GM12878 (cell line): ENCODE results near the gene C3. TPM values are rescaled to one million over a fixed set of nuclear protein-coding genes. Genes with fewer than 3 reads are reported as not detected.

Source experiments
- ATAC-seq: fragments of 200-7000 bp; cut with Tn5 transposase; 3 replicates; pipeline ENCODE4 v1.9.1; 2020; ENCODE audit warnings: mild to moderate bottlenecking, moderate library complexity
- BruUV-seq: library from RNA; stranded (reverse); fragments of 400-500 nt; replicated peaks from 2 replicates; lab custom pipeline; 2021; lab: Mats Ljungman, UMichigan
- CTCF ChIA-PET: fragments of 300-600 bp; sonication (Branson Sonifier 250); formaldehyde crosslinking; extraction: SDS; loops from one replicate; lab custom pipeline; 2021; ENCODE audit warnings: inconsistent platforms; lab: Yijun Ruan, JAX
- POLR2A ChIA-PET: fragments of 350-600 bp; formaldehyde crosslinking; extraction: SDS; loops from one replicate; lab custom pipeline; 2021; ENCODE audit warnings: inconsistent platforms; lab: Charles Lee
- RAD21 ChIA-PET: fragments of 300-600 bp; sonication (Branson Sonifier 250); formaldehyde crosslinking; loops from one replicate; lab custom pipeline; 2023; ENCODE audit warnings: antibody characterized with exemption; ENCODE audit not compliant: unreplicated experiment; lab: Charles Lee
- SMC1A ChIA-PET: fragments of 300-600 bp; sonication (Branson Sonifier 250); formaldehyde crosslinking; loops from one replicate; lab custom pipeline; 2023; ENCODE audit not compliant: unreplicated experiment, uncharacterized antibody; lab: Charles Lee
- DNase-seq: peaks from one replicate; pipeline ENCODE4 v3.0.0-alpha.2; 2011; ENCODE audit warnings: low read depth, low spot score
- FAIRE-seq: peaks from 3 replicates; lab custom pipeline; 2011; peaks lifted over from hg19 to GRCh38; lab: Jason Lieb, UNC
- H2AFZ ChIP-seq: 2 replicates; pipeline ENCODE4 v1.6.0; 2011; ENCODE audit warnings: low read depth, low read length, control low read depth; ENCODE audit not compliant: control insufficient read depth
- H3K27ac ChIP-seq: 2 replicates; pipeline ENCODE4 v1.5.1; 2011; ENCODE audit warnings: control low read depth; ENCODE audit not compliant: control insufficient read depth, insufficient read depth
- H3K27me3 ChIP-seq, 2 experiments: replicated peaks in 1 of 2; 2 replicates each; pipeline versions ENCODE4 v1.6.0 to v1.6.1; 2011; ENCODE audit warnings: low read length in 1 of 2; ENCODE audit not compliant: control insufficient read depth in 2 of 2, insufficient read depth in 2 of 2
- H3K36me3 ChIP-seq, 2 experiments: 2 replicates each; pipeline ENCODE4 v1.5.1; 2011; ENCODE audit warnings: low read length in 1 of 2; ENCODE audit not compliant: control insufficient read depth in 2 of 2, insufficient read depth in 2 of 2
- H3K4me1 ChIP-seq: 2 replicates; pipeline ENCODE4 v1.6.1; 2011; ENCODE audit warnings: mild to moderate bottlenecking, low read length, moderate library complexity, mixed read lengths; ENCODE audit not compliant: control insufficient read depth, insufficient read depth
- H3K4me2 ChIP-seq: 2 replicates; pipeline ENCODE4 v1.6.0; 2011; ENCODE audit warnings: control low read depth; ENCODE audit not compliant: control insufficient read depth, insufficient read depth
- H3K4me3 ChIP-seq: fragments of 200-600 bp; sonication (generic); 2 replicates; pipeline ENCODE4 v1.5.1; 2016
- H3K79me2 ChIP-seq: 2 replicates; pipeline ENCODE4 v1.6.0; 2011; ENCODE audit warnings: low read length; ENCODE audit not compliant: control insufficient read depth, insufficient read depth
- H3K9ac ChIP-seq: 2 replicates; pipeline ENCODE4 v1.8.0; 2011; ENCODE audit warnings: low read length, control low read depth, mixed read lengths; ENCODE audit not compliant: control insufficient read depth, insufficient read depth
- H3K9me3 ChIP-seq: replicated peaks from 3 replicates; pipeline ENCODE4 v1.5.1; 2011; ENCODE audit warnings: mild to moderate bottlenecking, low read length; ENCODE audit not compliant: control insufficient read depth, insufficient read depth
- H4K20me1 ChIP-seq: 2 replicates; pipeline ENCODE4 v1.6.0; 2011; ENCODE audit not compliant: control insufficient read depth, insufficient read depth
- BRCA1 ChIP-seq: IDR thresholded peaks from 2 replicates; pipeline ENCODE4 v1.6.1; 2011; ENCODE audit warnings: low read depth, low read length, improper control_type of control experiment
- CHD4 ChIP-seq: fragments of 200-600 bp; sonication (generic); IDR thresholded peaks from 2 replicates; pipeline ENCODE4 v1.6.1; 2016; ENCODE audit warnings: mild to moderate bottlenecking
- ETV6 ChIP-seq, 2 experiments: fragments of 450-650 bp in 1 of 2; IDR thresholded peaks in 1 of 2; conservative IDR thresholded peaks in 1 of 2; 2 replicates each; pipeline ENCODE4 v1.6.1; 2014; ENCODE audit warnings: antibody characterized with exemption in 1 of 2, borderline replicate concordance in 1 of 2, low read depth in 1 of 2, mild to moderate bottlenecking in 1 of 2, moderate library complexity in 1 of 2
- FOS ChIP-seq: IDR thresholded peaks from 3 replicates; pipeline ENCODE4 v1.6.1; 2011; ENCODE audit warnings: borderline replicate concordance; ENCODE audit not compliant: insufficient read length; ENCODE audit errors: extremely low read depth
- KAT2A ChIP-seq: conservative IDR thresholded peaks from 2 replicates; pipeline ENCODE4 v1.6.1; 2011; ENCODE audit warnings: low read depth, low read length; ENCODE audit not compliant: control insufficient read depth
- MTA2 ChIP-seq: fragments of 450-650 bp; IDR thresholded peaks from 2 replicates; pipeline ENCODE4 v1.6.1; 2016; ENCODE audit warnings: low read depth, mild to moderate bottlenecking, moderate library complexity
- NFYB ChIP-seq: IDR thresholded peaks from 2 replicates; pipeline ENCODE4 v1.6.1; 2011; ENCODE audit warnings: low read depth, mild to moderate bottlenecking, low read length, improper control_type of control experiment, moderate library complexity; ENCODE audit not compliant: insufficient read depth
- SRF ChIP-seq, 2 experiments: IDR thresholded peaks; 2 replicates each; pipeline ENCODE4 v1.6.1; 2011; ENCODE audit warnings: low read depth in 2 of 2, low read length in 2 of 2, mild to moderate bottlenecking in 1 of 2, moderate library complexity in 1 of 2
- WGBS: methylation state at CpG from one replicate; pipeline ENCODE4 v1.1.6; 2016; ENCODE audit warnings: low lambda C conversion rate; ENCODE audit not compliant: insufficient replicate concordance, insufficient coverage; ENCODE audit errors: missing lambda C conversion rate; 5-methylcytosine and 5-hydroxymethylcytosine counted together
- in situ Hi-C: fragments of 300-500 bp; cut with MboI; formaldehyde crosslinking; loops from 9 replicates; pipeline ENCODE4 v1.14.3; 2018; ENCODE audit warnings: mixed read lengths
- intact Hi-C: fragments of 100-400 bp; cut with micrococcal nuclease; formaldehyde crosslinking; loops from one replicate; pipeline ENCODE4 v1.14.2; 2022; ENCODE audit not compliant: unreplicated experiment
- polyA plus RNA-seq, 11 experiments: library from polyadenylated mRNA; depleted of rRNA in 4 of 11; unstranded in 6 of 11; stranded (reverse) in 5 of 11; fragments of >200 nt; fragmentation: Nextera tagmentation in 4 of 11; fragmentation: Illumina TruSeq in 1 of 11; extraction: Ambion mirVana in 4 of 11; extraction: Trizol in 1 of 11; gene quantifications; 1 replicate in 1 of 11; 2 replicates in 10 of 11; pipeline versions ENCODE4 v1.2.1 to v1.2.3, GENCODE V29; 2011 to 2016; ENCODE audit warnings: inconsistent platforms in 2 of 11, missing spikeins in 2 of 11, low read depth in 1 of 11
- total RNA-seq, 4 experiments: library from RNA; depleted of rRNA in 3 of 4; stranded (reverse); fragments of >200 nt in 3 of 4; fragmentation: Illumina TruSeq in 1 of 4; extraction: Trizol in 1 of 4; gene quantifications; 2 replicates each; pipeline versions ENCODE4 v1.2.1 to v1.2.3, GENCODE V29; 2013 to 2021
- TF ChIP-seq, protein P1 (sequence below): fragments of 450-650 bp; IDR thresholded peaks from 2 replicates; pipeline ENCODE4 v1.6.1; 2016; ENCODE audit warnings: mild to moderate bottlenecking, moderate library complexity, borderline replicate concordance
- TF ChIP-seq, protein P2 (sequence below): fragments of 450-650 bp; formaldehyde crosslinking; IDR thresholded peaks from 2 replicates; pipeline ENCODE4 v1.5.0; 2022; ENCODE audit warnings: mild to moderate bottlenecking, missing genetic modification characterization
- TF ChIP-seq, protein P3 (sequence below): IDR thresholded peaks from 2 replicates; pipeline ENCODE4 v1.6.1; 2011; ENCODE audit warnings: borderline replicate concordance, low read depth, mild to moderate bottlenecking, moderate library complexity, low read length; ENCODE audit not compliant: insufficient read depth, poor library complexity, severe bottlenecking

C3 gene
- total and polyA plus RNA-seq, 10 of the 15 experiments (the other 5 are each of a cell fraction or from before 2014, with no cell fraction given) = 0.20 to 6.7 (median 0.72) TPM

DNA sequence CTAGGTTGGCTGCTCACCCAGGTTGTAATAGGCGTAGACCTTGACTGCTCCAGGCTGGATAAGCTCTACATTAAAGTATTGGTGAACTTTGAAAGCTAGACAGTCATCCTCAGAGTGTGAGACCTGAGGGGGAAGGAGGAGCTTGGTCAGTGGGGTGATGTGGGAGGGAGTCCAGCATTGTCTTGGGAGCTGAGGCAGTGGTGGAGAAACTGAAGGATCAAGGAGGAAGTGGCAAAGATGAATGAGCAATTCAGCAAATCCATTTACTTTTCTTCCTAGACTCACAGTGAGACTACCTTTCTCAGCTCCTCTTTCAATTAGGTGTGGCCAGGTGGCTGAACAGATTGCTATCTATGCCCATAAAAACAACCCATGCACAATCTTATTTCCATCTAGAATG lies 40.3 kb downstream of the C3 start (continued):
- TF ChIP-seq, protein P1, sequence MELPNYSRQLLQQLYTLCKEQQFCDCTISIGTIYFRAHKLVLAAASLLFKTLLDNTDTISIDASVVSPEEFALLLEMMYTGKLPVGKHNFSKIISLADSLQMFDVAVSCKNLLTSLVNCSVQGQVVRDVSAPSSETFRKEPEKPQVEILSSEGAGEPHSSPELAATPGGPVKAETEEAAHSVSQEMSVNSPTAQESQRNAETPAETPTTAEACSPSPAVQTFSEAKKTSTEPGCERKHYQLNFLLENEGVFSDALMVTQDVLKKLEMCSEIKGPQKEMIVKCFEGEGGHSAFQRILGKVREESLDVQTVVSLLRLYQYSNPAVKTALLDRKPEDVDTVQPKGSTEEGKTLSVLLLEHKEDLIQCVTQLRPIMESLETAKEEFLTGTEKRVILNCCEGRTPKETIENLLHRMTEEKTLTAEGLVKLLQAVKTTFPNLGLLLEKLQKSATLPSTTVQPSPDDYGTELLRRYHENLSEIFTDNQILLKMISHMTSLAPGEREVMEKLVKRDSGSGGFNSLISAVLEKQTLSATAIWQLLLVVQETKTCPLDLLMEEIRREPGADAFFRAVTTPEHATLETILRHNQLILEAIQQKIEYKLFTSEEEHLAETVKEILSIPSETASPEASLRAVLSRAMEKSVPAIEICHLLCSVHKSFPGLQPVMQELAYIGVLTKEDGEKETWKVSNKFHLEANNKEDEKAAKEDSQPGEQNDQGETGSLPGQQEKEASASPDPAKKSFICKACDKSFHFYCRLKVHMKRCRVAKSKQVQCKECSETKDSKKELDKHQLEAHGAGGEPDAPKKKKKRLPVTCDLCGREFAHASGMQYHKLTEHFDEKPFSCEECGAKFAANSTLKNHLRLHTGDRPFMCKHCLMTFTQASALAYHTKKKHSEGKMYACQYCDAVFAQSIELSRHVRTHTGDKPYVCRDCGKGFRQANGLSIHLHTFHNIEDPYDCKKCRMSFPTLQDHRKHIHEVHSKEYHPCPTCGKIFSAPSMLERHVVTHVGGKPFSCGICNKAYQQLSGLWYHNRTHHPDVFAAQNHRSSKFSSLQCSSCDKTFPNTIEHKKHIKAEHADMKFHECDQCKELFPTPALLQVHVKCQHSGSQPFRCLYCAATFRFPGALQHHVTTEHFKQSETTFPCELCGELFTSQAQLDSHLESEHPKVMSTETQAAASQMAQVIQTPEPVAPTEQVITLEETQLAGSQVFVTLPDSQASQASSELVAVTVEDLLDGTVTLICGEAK = no peak
- no peak for TF ChIP-seq MTA2

DNA sequence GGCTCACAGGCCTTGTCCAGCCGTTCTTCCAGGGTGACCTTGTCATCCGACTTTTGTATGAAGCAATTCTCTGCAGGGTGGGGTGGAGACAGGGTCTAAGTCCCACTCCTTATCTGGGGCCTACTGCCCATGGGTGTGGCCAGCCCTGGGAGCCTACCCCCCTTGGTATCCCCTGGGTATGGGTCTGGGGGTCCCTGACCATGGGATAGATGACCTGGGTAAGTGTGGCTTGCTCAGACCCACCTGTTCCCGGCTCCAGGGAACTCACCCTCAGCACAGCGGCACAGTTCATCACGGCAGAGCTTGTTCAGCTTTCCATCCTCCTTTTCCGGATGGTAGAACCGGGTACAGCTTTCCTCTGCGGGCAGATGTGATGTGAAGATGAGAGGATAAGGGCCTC lies 41.3 kb downstream of the C3 start:
- no TSS peak for BruUV-seq
- no peak for FAIRE-seq
- 75% methylated on average over 8 of the region's 8 CpGs for WGBS
- Histone ChIP-seq H3K27me3 (no peaks in the 10 kb centered on the region), H4K20me1 (no peaks in the 10 kb centered on the region), H3K4me3 (no peak overlapping the region), H2AFZ (no peak overlapping the region), H3K4me2 (no peak overlapping the region), H3K27ac (no peak overlapping the region), H3K79me2 (no peaks in the 10 kb centered on the region), H3K36me3 (no peaks in the 10 kb centered on the region; a peak in 1 of 4 replicates), H3K4me1 (peaks cover 16% of the 10 kb centered on the region), H3K9ac (no peak overlapping the region), H3K9me3 (no peaks in the 10 kb centered on the region)
- intact Hi-C loops (no loop called here), in situ Hi-C loops (no loop called here)
- DNase-seq = no peak
- ChIA-PET RAD21 (interaction anchor here (0.9 kb wide), 1 partner anchor 94 kb away, joined by 3 read pairs; the partner anchor contains the start of gene VAV1), POLR2A (interaction anchor here (0.6 kb wide), 2 partner anchors 36 to 171 kb away, joined by 3 to 5 read pairs; no protein-coding TSS in a partner anchor), CTCF (no interaction called here), SMC1A (no interaction called here)
- ATAC-seq = no peak
- TF ChIP-seq KAT2A (no peak), NFYB (no peak), ETV6 (conservative IDR thresholded peaks at IDR 0.05 in 1 of 2, IDR thresholded peaks at IDR 0.05 in 1 of 2; ENCODE audit: borderline replicate concordance in 1 of 2, low read depth in 1 of 2) (no peak), SRF (IDR thresholded peaks at IDR 0.05; ENCODE audit: low read depth in 2 of 2, low read length in 2 of 2) (no peak), BRCA1 (no peak), FOS (no peak), CHD4 (no peak)
- TF ChIP-seq, protein P2, sequence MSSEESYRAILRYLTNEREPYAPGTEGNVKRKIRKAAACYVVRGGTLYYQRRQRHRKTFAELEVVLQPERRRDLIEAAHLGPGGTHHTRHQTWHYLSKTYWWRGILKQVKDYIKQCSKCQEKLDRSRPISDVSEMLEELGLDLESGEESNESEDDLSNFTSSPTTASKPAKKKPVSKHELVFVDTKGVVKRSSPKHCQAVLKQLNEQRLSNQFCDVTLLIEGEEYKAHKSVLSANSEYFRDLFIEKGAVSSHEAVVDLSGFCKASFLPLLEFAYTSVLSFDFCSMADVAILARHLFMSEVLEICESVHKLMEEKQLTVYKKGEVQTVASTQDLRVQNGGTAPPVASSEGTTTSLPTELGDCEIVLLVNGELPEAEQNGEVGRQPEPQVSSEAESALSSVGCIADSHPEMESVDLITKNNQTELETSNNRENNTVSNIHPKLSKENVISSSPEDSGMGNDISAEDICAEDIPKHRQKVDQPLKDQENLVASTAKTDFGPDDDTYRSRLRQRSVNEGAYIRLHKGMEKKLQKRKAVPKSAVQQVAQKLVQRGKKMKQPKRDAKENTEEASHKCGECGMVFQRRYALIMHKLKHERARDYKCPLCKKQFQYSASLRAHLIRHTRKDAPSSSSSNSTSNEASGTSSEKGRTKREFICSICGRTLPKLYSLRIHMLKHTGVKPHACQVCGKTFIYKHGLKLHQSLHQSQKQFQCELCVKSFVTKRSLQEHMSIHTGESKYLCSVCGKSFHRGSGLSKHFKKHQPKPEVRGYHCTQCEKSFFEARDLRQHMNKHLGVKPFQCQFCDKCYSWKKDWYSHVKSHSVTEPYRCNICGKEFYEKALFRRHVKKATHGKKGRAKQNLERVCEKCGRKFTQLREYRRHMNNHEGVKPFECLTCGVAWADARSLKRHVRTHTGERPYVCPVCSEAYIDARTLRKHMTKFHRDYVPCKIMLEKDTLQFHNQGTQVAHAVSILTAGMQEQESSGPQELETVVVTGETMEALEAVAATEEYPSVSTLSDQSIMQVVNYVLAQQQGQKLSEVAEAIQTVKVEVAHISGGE (CRISPR knock-in tag) = no peak
- TF ChIP-seq, protein P3, sequence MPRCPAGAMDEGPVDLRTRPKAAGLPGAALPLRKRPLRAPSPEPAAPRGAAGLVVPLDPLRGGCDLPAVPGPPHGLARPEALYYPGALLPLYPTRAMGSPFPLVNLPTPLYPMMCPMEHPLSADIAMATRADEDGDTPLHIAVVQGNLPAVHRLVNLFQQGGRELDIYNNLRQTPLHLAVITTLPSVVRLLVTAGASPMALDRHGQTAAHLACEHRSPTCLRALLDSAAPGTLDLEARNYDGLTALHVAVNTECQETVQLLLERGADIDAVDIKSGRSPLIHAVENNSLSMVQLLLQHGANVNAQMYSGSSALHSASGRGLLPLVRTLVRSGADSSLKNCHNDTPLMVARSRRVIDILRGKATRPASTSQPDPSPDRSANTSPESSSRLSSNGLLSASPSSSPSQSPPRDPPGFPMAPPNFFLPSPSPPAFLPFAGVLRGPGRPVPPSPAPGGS = no peak
